ENCODE measurements around the gene CCDC171.
"Not testable (repeated sequence)": the region's sequence is repeated elsewhere in the genome, so short reads cannot be mapped to it uniquely, and the experiment has no call there.

The CCDC171 gene

GRCh38 chr9:15699876-15700559 is 147.2 kb downstream of the CCDC171 start:
- DNase-seq = not testable (repeated sequence)

- DNase-seq = no peak
Measured at GRCh38 chr9:15707000-15707399, 154.2 kb downstream of the CCDC171 start.

GRCh38 chr9:15711531-15711930 is 158.7 kb downstream of the CCDC171 start:
- no peak for DNase-seq

GRCh38 chr9:15711931-15712330 is 159.1 kb downstream of the CCDC171 start:
- no peak for DNase-seq

- DNase-seq = no peak
Measured at GRCh38 chr9:15714746-15715145, 161.9 kb downstream of the CCDC171 start.

GRCh38 chr9:15717290-15717967 is 164.6 kb downstream of the CCDC171 start:
- no peak for DNase-seq

- DNase-seq = no peak
Measured at GRCh38 chr9:15718423-15718822, 165.6 kb downstream of the CCDC171 start.

GRCh38 chr9:15720861-15721260 is 168.0 kb downstream of the CCDC171 start:
- DNase-seq = no peak

GRCh38 chr9:15722888-15723287 is 170.0 kb downstream of the CCDC171 start:
- DNase-seq = no peak

GRCh38 chr9:15724016-15724415 is 171.2 kb downstream of the CCDC171 start:
- no peak for DNase-seq

GRCh38 chr9:15724612-15725011 is 171.8 kb downstream of the CCDC171 start:
- DNase-seq = no peak

- DNase-seq = no peak
Measured at GRCh38 chr9:15725953-15726352, 173.1 kb downstream of the CCDC171 start.

- no peak for DNase-seq
Measured at GRCh38 chr9:15729507-15729906, 176.7 kb downstream of the CCDC171 start.

GRCh38 chr9:15735083-15735857 is 182.4 kb downstream of the CCDC171 start:
- DNase-seq = no peak

GRCh38 chr9:15736569-15736968 is 183.7 kb downstream of the CCDC171 start:
- no peak for DNase-seq

GRCh38 chr9:15738011-15738410 is 185.2 kb downstream of the CCDC171 start:
- DNase-seq = no peak

GRCh38 chr9:15741015-15741414 is 188.2 kb downstream of the CCDC171 start:
- no peak for DNase-seq

GRCh38 chr9:15743512-15743911 is 190.7 kb downstream of the CCDC171 start:
- no peak for DNase-seq

- no peak for DNase-seq
Measured at GRCh38 chr9:15744196-15744595, 191.4 kb downstream of the CCDC171 start.

GRCh38 chr9:15746905-15747304 is 194.1 kb downstream of the CCDC171 start:
- no peak for DNase-seq

GRCh38 chr9:15755660-15756059 is 202.8 kb downstream of the CCDC171 start:
- no peak for DNase-seq

- no peak for DNase-seq
Measured at GRCh38 chr9:15761551-15761950, 208.7 kb downstream of the CCDC171 start.

GRCh38 chr9:15763371-15763770 is 210.5 kb downstream of the CCDC171 start:
- DNase-seq = no peak

GRCh38 chr9:15764131-15764530 is 211.3 kb downstream of the CCDC171 start:
- no peak for DNase-seq

Measured in AML-193 (cell line).